NT2/D1 (cell line): ENCODE results near the gene ZNF396.

Source experiments
- SUZ12 ChIP-seq: IDR thresholded peaks from 2 replicates; pipeline ENCODE4 v1.6.1; 2011; ENCODE audit not compliant: insufficient read length, insufficient read depth; ENCODE audit errors: extremely low read depth
- YY1 ChIP-seq: IDR thresholded peaks from 2 replicates; pipeline ENCODE4 v1.6.1; 2011; ENCODE audit not compliant: insufficient read length, insufficient read depth
- ZNF274 ChIP-seq: IDR thresholded peaks from 2 replicates; pipeline ENCODE4 v1.6.1; 2011; ENCODE audit warnings: mild to moderate bottlenecking, low read depth, low read length

DNA sequence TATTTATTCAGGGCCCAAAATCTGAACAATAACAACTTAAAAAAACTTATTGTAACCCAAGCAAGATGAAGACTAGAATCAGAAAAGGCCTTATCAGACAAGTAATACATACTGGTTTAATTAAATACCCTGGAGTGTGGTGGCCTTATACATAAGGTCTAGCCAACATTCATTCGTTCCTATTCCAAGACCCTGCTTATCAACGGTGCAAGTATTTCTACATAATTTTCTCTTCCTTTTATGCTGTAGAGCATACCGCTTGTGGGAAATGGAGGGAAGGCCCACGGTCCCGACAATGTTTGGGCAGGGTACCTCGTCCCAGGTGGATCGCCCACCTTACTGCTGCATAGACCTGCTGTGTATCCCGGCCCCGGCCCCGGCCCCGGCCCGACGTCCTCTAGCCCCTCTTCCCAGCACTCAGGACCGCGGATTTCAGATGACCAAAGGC lies 33.6 kb downstream of the ZNF396 start:
- no peak for TF ChIP-seq ZNF274
- TF ChIP-seq SUZ12, result no peak
- TF ChIP-seq YY1, result no peak
